Liver (tissue), 9 donors: Measurements from ENCODE around the gene IGF2. TPM values are rescaled to one million over a fixed set of nuclear protein-coding genes. Genes with fewer than 3 reads are reported as not detected.

ENCODE experiments used
- DNase-seq: peaks from one replicate; pipeline ENCODE4 v3.0.0-alpha.2; 2017; ENCODE audit warnings: low spot score
- H3K27ac ChIP-seq, 2 donors: one replicate each; pipeline ENCODE4 v1.7.0; 2013; ENCODE audit warnings: inconsistent platforms in 2 of 2, low read length in 2 of 2, control low read depth in 1 of 2, low read depth in 1 of 2, mild to moderate bottlenecking in 1 of 2
- H3K27me3 ChIP-seq, 4 donors: one replicate each; pipeline versions ENCODE4 v1.6.1 to v1.7.0; 2013; ENCODE audit warnings: low read length in 3 of 4, inconsistent platforms in 1 of 4, mild to moderate bottlenecking in 1 of 4, moderate library complexity in 1 of 4; ENCODE audit not compliant: control insufficient read depth in 4 of 4, insufficient read depth in 4 of 4
- H3K36me3 ChIP-seq, 4 donors: one replicate each; pipeline versions ENCODE4 v1.6.1 to v1.7.0; 2013; ENCODE audit warnings: low read length in 3 of 4, mild to moderate bottlenecking in 3 of 4, low read depth in 1 of 4, moderate library complexity in 1 of 4; ENCODE audit not compliant: control insufficient read depth in 4 of 4, insufficient read depth in 3 of 4
- H3K4me1 ChIP-seq, 4 donors: one replicate each; pipeline versions ENCODE4 v1.6.1 to v1.7.0; 2013; ENCODE audit warnings: low read length in 3 of 4, mild to moderate bottlenecking in 3 of 4, moderate library complexity in 1 of 4; ENCODE audit not compliant: control insufficient read depth in 4 of 4, insufficient read depth in 4 of 4
- H3K4me3 ChIP-seq, 3 donors: one replicate each; pipeline versions ENCODE4 v1.6.1 to v1.7.0; 2013; ENCODE audit warnings: low read length in 3 of 3, control low read depth in 1 of 3, low read depth in 1 of 3, mild to moderate bottlenecking in 1 of 3
- H3K9ac ChIP-seq, 2 donors: one replicate each; pipeline ENCODE4 v1.7.0; 2013; ENCODE audit warnings: low read length in 2 of 2, mild to moderate bottlenecking in 2 of 2, moderate library complexity in 2 of 2, control low read depth in 1 of 2, low read depth in 1 of 2
- H3K9me3 ChIP-seq, 4 donors: one replicate each; pipeline versions ENCODE4 v1.6.1 to v1.7.0; 2013; ENCODE audit warnings: low read length in 3 of 4; ENCODE audit not compliant: control insufficient read depth in 4 of 4
- FOXA1 ChIP-seq: IDR thresholded peaks from 2 replicates; pipeline ENCODE4 v1.6.1; 2016; ENCODE audit warnings: antibody characterized with exemption
- GABPA ChIP-seq, 2 donors: IDR thresholded peaks in 1 of 2; conservative IDR thresholded peaks in 1 of 2; 2 replicates each; pipeline ENCODE4 v1.6.1; 2016; ENCODE audit warnings: antibody characterized with exemption in 2 of 2, mild to moderate bottlenecking in 1 of 2, moderate library complexity in 1 of 2
- HNF4A ChIP-seq, 2 donors: conservative IDR thresholded peaks; 2 replicates each; pipeline ENCODE4 v1.6.1; 2016; ENCODE audit warnings: antibody characterized with exemption in 2 of 2, mild to moderate bottlenecking in 2 of 2
- HNF4G ChIP-seq: IDR thresholded peaks from 2 replicates; pipeline ENCODE4 v1.6.1; 2016; ENCODE audit warnings: antibody characterized with exemption
- JUND ChIP-seq, 2 donors: IDR thresholded peaks; 2 replicates each; pipeline ENCODE4 v1.6.1; 2016; ENCODE audit warnings: antibody characterized with exemption in 2 of 2
- NR2F2 ChIP-seq: IDR thresholded peaks from 2 replicates; pipeline ENCODE4 v1.6.1; 2016; ENCODE audit warnings: antibody characterized with exemption
- SP1 ChIP-seq: IDR thresholded peaks from 2 replicates; pipeline ENCODE4 v1.6.1; 2018; ENCODE audit warnings: antibody characterized with exemption, mild to moderate bottlenecking
- WGBS: extraction: QIAGEN DNeasy Blood & Tissue Kit; methylation state at CpG from one replicate; pipeline ENCODE4 v1.1.7; 2013; 5-methylcytosine and 5-hydroxymethylcytosine counted together
- polyA plus RNA-seq, 2 donors: library from polyadenylated mRNA; stranded (reverse) in 1 of 2; unstranded in 1 of 2; fragments of 200-250 nt in 1 of 2; fragments of >200 nt in 1 of 2; fragmentation: Nextera tagmentation in 1 of 2; extraction: Ambion mirVana in 1 of 2; gene quantifications; one replicate each; pipeline versions ENCODE4 v1.2.1 to v1.2.3, GENCODE V29; 2013 to 2015
- total RNA-seq, 2 donors: library from RNA; depleted of rRNA; stranded (reverse); fragments of >200 nt; gene quantifications; one replicate each; pipeline ENCODE4 v1.2.3, GENCODE V29; 2014
- TF ChIP-seq, protein P1 (sequence below): IDR thresholded peaks from 2 replicates; pipeline ENCODE4 v1.6.1; 2016; ENCODE audit warnings: antibody characterized with exemption
- TF ChIP-seq, protein P2 (sequence below): fragments of 150-350 bp; IDR thresholded peaks from 2 replicates; pipeline ENCODE4 v1.5.1; 2017; ENCODE audit warnings: improper control_type of control experiment, low read depth, low read length; ENCODE audit not compliant: missing input control
- donor health status: healthy.
- donor health status: healthy.
- donor health status: healthy.
- donor health status: healthy.
- donor health status: healthy.

The IGF2 gene
- total and polyA plus RNA-seq, 4 donors, result 70.5 to 1,440 (median 192) TPM

DNA sequence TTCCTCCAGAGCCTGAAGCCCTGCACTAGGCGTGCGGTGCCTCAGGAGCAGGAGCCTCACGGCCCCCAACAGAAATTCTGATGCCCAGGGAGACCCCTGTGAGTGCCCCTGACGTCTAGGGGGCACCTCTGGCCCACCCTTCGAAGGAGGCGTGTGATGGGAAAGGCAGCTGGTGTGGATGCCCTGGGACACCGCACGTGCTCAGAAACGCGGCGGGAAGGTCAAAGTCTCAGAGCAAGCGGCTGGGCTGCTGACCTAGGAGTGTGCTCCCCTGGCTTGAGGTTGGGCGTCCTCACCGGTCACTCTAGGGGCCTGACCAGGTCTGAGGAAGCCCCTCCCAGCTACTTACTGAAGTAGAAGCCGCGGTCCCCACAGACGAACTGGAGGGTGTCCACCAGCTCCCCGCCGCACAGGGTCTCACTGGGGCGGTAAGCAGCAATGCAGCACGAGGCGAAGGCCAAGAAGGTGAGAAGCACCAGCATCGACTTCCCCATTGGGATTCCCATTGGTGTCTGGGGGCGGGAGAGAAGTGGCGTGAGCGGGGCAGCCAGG lies 4.1 kb downstream of the IGF2 start:
- WGBS, result 69% methylated on average over 26 of the region's 26 CpGs
- H3K27me3 ChIP-seq, result no peaks in the 10 kb centered on the region
- DNase-seq, result no peak
- H3K9me3 ChIP-seq, result no peaks in the 10 kb centered on the region
- H3K27ac ChIP-seq, result no peak overlapping the region
- H3K4me1 ChIP-seq, result peaks cover 13 to 57% (median 37%) of the 10 kb centered on the region in 4 donors
- H3K4me3 ChIP-seq, result no peak overlapping the region
- TF ChIP-seq SP1, result no peak
- TF ChIP-seq GABPA (IDR thresholded peaks at IDR 0.05 in 1 of 2, conservative IDR thresholded peaks at IDR 0.05 in 1 of 2), result no peak
- peak; percentile 39 for TF ChIP-seq HNF4A (conservative IDR thresholded peaks at IDR 0.05)
- TF ChIP-seq, protein P1, sequence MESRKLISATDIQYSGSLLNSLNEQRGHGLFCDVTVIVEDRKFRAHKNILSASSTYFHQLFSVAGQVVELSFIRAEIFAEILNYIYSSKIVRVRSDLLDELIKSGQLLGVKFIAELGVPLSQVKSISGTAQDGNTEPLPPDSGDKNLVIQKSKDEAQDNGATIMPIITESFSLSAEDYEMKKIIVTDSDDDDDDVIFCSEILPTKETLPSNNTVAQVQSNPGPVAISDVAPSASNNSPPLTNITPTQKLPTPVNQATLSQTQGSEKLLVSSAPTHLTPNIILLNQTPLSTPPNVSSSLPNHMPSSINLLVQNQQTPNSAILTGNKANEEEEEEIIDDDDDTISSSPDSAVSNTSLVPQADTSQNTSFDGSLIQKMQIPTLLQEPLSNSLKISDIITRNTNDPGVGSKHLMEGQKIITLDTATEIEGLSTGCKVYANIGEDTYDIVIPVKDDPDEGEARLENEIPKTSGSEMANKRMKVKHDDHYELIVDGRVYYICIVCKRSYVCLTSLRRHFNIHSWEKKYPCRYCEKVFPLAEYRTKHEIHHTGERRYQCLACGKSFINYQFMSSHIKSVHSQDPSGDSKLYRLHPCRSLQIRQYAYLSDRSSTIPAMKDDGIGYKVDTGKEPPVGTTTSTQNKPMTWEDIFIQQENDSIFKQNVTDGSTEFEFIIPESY, result no peak
- TF ChIP-seq JUND (IDR thresholded peaks at IDR 0.05), result no peak
- TF ChIP-seq HNF4G, result no peak
- H3K36me3 ChIP-seq, result peaks cover 5 to 30% (median 20%) of the 10 kb centered on the region in 4 donors
- H3K9ac ChIP-seq, result no peak overlapping the region

DNA sequence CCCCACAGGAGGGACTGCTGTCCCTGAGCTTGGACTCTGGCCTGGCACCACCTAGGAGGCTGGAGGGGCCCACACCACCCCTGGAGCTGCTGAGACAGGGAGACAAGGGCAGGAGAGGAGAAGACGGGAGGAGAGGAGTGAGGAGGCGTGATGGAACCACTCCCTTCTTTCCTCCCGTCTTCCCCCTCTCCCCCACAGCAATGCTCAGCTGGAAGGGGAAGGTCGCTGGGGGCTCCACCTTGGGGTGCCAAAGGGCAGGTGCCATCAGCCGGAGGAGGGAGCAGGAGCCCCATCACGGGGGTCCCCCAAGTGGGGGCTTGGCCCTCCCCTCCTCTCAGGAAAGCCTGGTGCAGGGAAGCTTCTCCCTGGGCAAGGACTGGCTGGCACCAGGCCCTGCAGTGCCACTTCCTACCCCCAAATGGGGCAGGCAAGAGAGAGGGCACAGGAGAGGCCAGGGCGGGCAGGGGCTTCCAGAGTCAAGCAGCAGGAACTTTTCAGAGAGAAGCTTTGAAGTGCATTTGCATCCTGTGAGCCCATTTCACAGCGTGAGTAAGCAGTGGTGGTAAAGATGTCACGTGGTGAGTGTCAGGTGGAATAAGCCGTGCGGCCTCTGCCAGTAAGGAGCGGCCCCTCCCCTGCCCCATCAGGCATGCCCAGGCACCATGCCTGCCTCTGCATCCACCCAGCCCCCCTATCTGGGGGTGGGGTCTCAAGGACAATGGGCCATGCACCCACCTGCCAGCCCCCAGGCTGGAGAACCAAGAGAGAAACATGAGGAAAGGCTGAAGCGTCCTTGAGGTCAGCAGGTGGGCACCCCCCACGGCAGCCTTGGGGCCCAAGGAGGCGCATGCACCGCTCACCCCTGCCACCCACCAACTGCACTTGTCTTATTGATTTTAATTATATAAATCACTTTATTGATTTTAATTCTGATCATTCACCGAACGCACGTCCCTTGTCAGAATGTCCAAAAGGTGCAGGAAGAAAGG lies 4.9 kb downstream of the IGF2 start:
- H3K4me1 ChIP-seq, result peaks cover 13 to 57% (median 37%) of the 10 kb centered on the region in 4 donors
- no peaks in the 10 kb centered on the region for H3K27me3 ChIP-seq
- no peak for DNase-seq
- H3K9ac ChIP-seq, result no peak overlapping the region
- no peak for TF ChIP-seq FOXA1
- peaks cover 5 to 30% (median 21%) of the 10 kb centered on the region in 4 donors for H3K36me3 ChIP-seq
- no peaks in the 10 kb centered on the region for H3K9me3 ChIP-seq
- WGBS, result 77% methylated on average over 19 of the region's 19 CpGs
- no peak overlapping the region for H3K27ac ChIP-seq
- no peak overlapping the region for H3K4me3 ChIP-seq

DNA sequence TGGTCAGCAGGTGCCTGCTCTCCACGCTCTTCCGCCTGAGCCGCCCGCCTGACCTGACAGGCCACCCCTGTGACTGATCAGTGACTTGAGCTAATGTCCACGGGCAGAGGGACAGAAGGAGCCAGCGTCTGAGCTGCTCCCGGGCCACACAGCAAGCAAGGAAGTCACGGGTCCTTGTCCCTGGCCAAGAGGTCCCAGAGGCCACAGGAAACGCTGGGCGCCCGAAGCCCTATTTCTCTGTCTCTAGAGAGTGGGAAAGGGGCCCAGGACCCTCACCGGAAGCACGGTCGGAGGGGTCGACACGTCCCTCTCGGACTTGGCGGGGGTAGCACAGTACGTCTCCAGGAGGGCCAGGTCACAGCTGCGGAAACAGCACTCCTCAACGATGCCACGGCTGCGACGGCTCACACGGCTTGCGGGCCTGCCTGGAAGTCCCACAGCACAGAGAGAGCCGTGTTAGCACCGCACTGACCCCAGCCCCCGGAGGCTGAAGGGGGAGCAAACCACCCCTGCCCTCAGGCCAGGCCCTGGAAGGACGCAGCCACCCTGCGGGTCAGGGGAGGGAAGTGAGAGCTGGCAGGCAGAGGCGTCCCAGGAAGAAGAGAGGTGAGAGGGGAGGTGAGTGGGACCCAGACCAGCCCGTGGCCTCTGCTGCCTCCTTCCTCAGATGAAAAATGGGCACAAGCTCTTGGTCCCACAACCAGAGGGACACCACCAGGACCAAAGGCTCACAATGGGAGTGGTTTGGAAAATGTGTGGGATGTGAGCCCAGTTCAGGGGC lies 5.8 kb downstream of the IGF2 start:
- Histone ChIP-seq H3K27me3 (no peaks in the 10 kb centered on the region), H3K9me3 (no peaks in the 10 kb centered on the region), H3K36me3 (peaks cover 5 to 30% (median 22%) of the 10 kb centered on the region in 4 donors), H3K4me3 (no peak overlapping the region), H3K27ac (no peak overlapping the region), H3K4me1 (peaks cover 11 to 57% (median 37%) of the 10 kb centered on the region in 4 donors), H3K9ac (no peak overlapping the region)
- TF ChIP-seq HNF4G (no peak), NR2F2 (peak; percentile 66), SP1 (no peak), GABPA (IDR thresholded peaks at IDR 0.05 in 1 of 2, conservative IDR thresholded peaks at IDR 0.05 in 1 of 2) (no peak)
- TF ChIP-seq, protein P1, result no peak
- TF ChIP-seq, protein P2, sequence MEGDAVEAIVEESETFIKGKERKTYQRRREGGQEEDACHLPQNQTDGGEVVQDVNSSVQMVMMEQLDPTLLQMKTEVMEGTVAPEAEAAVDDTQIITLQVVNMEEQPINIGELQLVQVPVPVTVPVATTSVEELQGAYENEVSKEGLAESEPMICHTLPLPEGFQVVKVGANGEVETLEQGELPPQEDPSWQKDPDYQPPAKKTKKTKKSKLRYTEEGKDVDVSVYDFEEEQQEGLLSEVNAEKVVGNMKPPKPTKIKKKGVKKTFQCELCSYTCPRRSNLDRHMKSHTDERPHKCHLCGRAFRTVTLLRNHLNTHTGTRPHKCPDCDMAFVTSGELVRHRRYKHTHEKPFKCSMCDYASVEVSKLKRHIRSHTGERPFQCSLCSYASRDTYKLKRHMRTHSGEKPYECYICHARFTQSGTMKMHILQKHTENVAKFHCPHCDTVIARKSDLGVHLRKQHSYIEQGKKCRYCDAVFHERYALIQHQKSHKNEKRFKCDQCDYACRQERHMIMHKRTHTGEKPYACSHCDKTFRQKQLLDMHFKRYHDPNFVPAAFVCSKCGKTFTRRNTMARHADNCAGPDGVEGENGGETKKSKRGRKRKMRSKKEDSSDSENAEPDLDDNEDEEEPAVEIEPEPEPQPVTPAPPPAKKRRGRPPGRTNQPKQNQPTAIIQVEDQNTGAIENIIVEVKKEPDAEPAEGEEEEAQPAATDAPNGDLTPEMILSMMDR, result no peak
- DNase-seq, result peak; percentile 58
- WGBS, result 70% methylated on average over 33 of the region's 33 CpGs
